GM12878 (cell line): ENCODE results near the gene NUDCD2. TPM values are rescaled to one million over a fixed set of nuclear protein-coding genes. Genes with fewer than 3 reads are reported as not detected.

Experiments used
- BMI1 ChIP-seq: fragments of 450-650 bp; IDR thresholded peaks from 2 replicates; pipeline ENCODE4 v1.6.1; 2016; ENCODE audit warnings: mild to moderate bottlenecking, moderate library complexity, borderline replicate concordance
- DPF2 ChIP-seq: fragments of 450-650 bp; IDR thresholded peaks from 2 replicates; pipeline ENCODE4 v1.6.1; 2017; ENCODE audit warnings: mild to moderate bottlenecking
- EP300 ChIP-seq, 2 experiments: fragments of 150-350 bp in 1 of 2; IDR thresholded peaks; 2 replicates each; pipeline ENCODE4 v1.6.1; 2011 to 2012; ENCODE audit warnings: low read depth in 2 of 2, low read length in 2 of 2, borderline replicate concordance in 1 of 2, improper control_type of control experiment in 1 of 2, inconsistent platforms in 1 of 2; ENCODE audit not compliant: control insufficient read depth in 1 of 2
- ETV6 ChIP-seq, 2 experiments: fragments of 450-650 bp in 1 of 2; IDR thresholded peaks in 1 of 2; conservative IDR thresholded peaks in 1 of 2; 2 replicates each; pipeline ENCODE4 v1.6.1; 2014; ENCODE audit warnings: antibody characterized with exemption in 1 of 2, borderline replicate concordance in 1 of 2, low read depth in 1 of 2, mild to moderate bottlenecking in 1 of 2, moderate library complexity in 1 of 2
- HCFC1 ChIP-seq: fragments of 150-350 bp; IDR thresholded peaks from 2 replicates; pipeline ENCODE4 v1.6.1; 2014; ENCODE audit warnings: low read length
- JUNB ChIP-seq: IDR thresholded peaks from 2 replicates; pipeline ENCODE4 v1.6.1; 2016; ENCODE audit warnings: antibody characterized with exemption, mild to moderate bottlenecking
- LARP7 ChIP-seq: fragments of 450-650 bp; IDR thresholded peaks from 2 replicates; pipeline ENCODE4 v1.6.1; 2017; ENCODE audit warnings: mild to moderate bottlenecking
- NR2C2 ChIP-seq: IDR thresholded peaks from 2 replicates; pipeline ENCODE4 v1.6.1; 2011; ENCODE audit warnings: borderline replicate concordance, low read depth; ENCODE audit not compliant: control insufficient read depth, insufficient read length
- NRF1 ChIP-seq: conservative IDR thresholded peaks from 2 replicates; pipeline ENCODE4 v1.6.1; 2011; ENCODE audit warnings: mild to moderate bottlenecking, low read depth, low read length, improper control_type of control experiment
- PAX8 ChIP-seq: fragments of 450-650 bp; IDR thresholded peaks from 2 replicates; pipeline ENCODE4 v1.6.1; 2017; ENCODE audit warnings: mild to moderate bottlenecking, moderate library complexity
- POLR2AphosphoS2 ChIP-seq: IDR thresholded peaks from 2 replicates; pipeline ENCODE4 v1.6.1; 2011; ENCODE audit warnings: low read depth, mild to moderate bottlenecking, low read length, improper control_type of control experiment, moderate library complexity
- RAD21 ChIP-seq: IDR thresholded peaks from 2 replicates; pipeline ENCODE4 v1.6.1; 2011; ENCODE audit warnings: mild to moderate bottlenecking, low read depth, low read length, moderate library complexity; ENCODE audit not compliant: insufficient read depth
- RB1 ChIP-seq: fragments of 450-650 bp; formaldehyde crosslinking; IDR thresholded peaks from 2 replicates; pipeline ENCODE4 v1.6.1; 2017; ENCODE audit warnings: mild to moderate bottlenecking, borderline replicate concordance
- RBBP5 ChIP-seq: fragments of 200-600 bp; sonication (generic); conservative IDR thresholded peaks from 2 replicates; pipeline ENCODE4 v1.6.1; 2016
- SIX5 ChIP-seq: IDR thresholded peaks from 2 replicates; pipeline ENCODE4 v1.6.1; 2011; ENCODE audit warnings: mild to moderate bottlenecking, low read depth, low read length, moderate library complexity; ENCODE audit not compliant: severe bottlenecking
- SMARCA5 ChIP-seq: fragments of 450-650 bp; IDR thresholded peaks from 2 replicates; pipeline ENCODE4 v1.6.1; 2017; ENCODE audit warnings: mild to moderate bottlenecking
- SP1 ChIP-seq: IDR thresholded peaks from one replicate; pipeline ENCODE4 v1.6.1; 2011; ENCODE audit warnings: low read depth, low read length
- TAF1 ChIP-seq: IDR thresholded peaks from 2 replicates; pipeline ENCODE4 v1.6.1; 2011; ENCODE audit warnings: mild to moderate bottlenecking, low read depth, low read length, borderline replicate concordance
- TBL1XR1 ChIP-seq: IDR thresholded peaks from 2 replicates; pipeline ENCODE4 v1.6.1; 2012; ENCODE audit warnings: low read depth, low read length, improper control_type of control experiment
- TCF7 ChIP-seq: IDR thresholded peaks from 2 replicates; pipeline ENCODE4 v1.6.1; 2014; ENCODE audit warnings: antibody characterized with exemption, borderline replicate concordance
- WRNIP1 ChIP-seq: IDR thresholded peaks from 2 replicates; pipeline ENCODE4 v1.6.1; 2011; ENCODE audit warnings: low read depth, low read length, improper control_type of control experiment, borderline replicate concordance
- ZNF207 ChIP-seq: fragments of 450-650 bp; IDR thresholded peaks from 2 replicates; pipeline ENCODE4 v1.6.1; 2014; ENCODE audit warnings: antibody characterized with exemption, mild to moderate bottlenecking, borderline replicate concordance
- ZNF622 ChIP-seq: fragments of 450-650 bp; IDR thresholded peaks from 2 replicates; pipeline ENCODE4 v1.6.1; 2017; ENCODE audit warnings: mild to moderate bottlenecking, inconsistent platforms
- ZZZ3 ChIP-seq: IDR thresholded peaks from 2 replicates; pipeline ENCODE4 v1.6.1; 2011; ENCODE audit warnings: low read depth; ENCODE audit not compliant: control insufficient read depth, insufficient read length
- polyA plus RNA-seq, 11 experiments: library from polyadenylated mRNA; depleted of rRNA in 4 of 11; unstranded in 6 of 11; stranded (reverse) in 5 of 11; fragments of >200 nt; fragmentation: Nextera tagmentation in 4 of 11; fragmentation: Illumina TruSeq in 1 of 11; extraction: Ambion mirVana in 4 of 11; extraction: Trizol in 1 of 11; gene quantifications; 1 replicate in 1 of 11; 2 replicates in 10 of 11; pipeline versions ENCODE4 v1.2.1 to v1.2.3, GENCODE V29; 2011 to 2016; ENCODE audit warnings: inconsistent platforms in 2 of 11, missing spikeins in 2 of 11, low read depth in 1 of 11
- total RNA-seq, 4 experiments: library from RNA; depleted of rRNA in 3 of 4; stranded (reverse); fragments of >200 nt in 3 of 4; fragmentation: Illumina TruSeq in 1 of 4; extraction: Trizol in 1 of 4; gene quantifications; 2 replicates each; pipeline versions ENCODE4 v1.2.1 to v1.2.3, GENCODE V29; 2013 to 2021
- TF ChIP-seq, protein P1 (sequence below): fragments of 450-650 bp; conservative IDR thresholded peaks from 2 replicates; pipeline ENCODE4 v1.6.1; 2017; ENCODE audit warnings: mild to moderate bottlenecking, moderate library complexity
- TF ChIP-seq, protein P2 (sequence below): fragments of 450-650 bp; formaldehyde crosslinking; IDR thresholded peaks from 2 replicates; pipeline ENCODE4 v1.4.0; 2022; ENCODE audit warnings: mild to moderate bottlenecking, moderate library complexity

Gene NUDCD2
- total and polyA plus RNA-seq, 10 of the 15 experiments (the other 5 are each of a cell fraction or from before 2014, with no cell fraction given) = 9.1 to 133 (median 24.6) TPM

DNA sequence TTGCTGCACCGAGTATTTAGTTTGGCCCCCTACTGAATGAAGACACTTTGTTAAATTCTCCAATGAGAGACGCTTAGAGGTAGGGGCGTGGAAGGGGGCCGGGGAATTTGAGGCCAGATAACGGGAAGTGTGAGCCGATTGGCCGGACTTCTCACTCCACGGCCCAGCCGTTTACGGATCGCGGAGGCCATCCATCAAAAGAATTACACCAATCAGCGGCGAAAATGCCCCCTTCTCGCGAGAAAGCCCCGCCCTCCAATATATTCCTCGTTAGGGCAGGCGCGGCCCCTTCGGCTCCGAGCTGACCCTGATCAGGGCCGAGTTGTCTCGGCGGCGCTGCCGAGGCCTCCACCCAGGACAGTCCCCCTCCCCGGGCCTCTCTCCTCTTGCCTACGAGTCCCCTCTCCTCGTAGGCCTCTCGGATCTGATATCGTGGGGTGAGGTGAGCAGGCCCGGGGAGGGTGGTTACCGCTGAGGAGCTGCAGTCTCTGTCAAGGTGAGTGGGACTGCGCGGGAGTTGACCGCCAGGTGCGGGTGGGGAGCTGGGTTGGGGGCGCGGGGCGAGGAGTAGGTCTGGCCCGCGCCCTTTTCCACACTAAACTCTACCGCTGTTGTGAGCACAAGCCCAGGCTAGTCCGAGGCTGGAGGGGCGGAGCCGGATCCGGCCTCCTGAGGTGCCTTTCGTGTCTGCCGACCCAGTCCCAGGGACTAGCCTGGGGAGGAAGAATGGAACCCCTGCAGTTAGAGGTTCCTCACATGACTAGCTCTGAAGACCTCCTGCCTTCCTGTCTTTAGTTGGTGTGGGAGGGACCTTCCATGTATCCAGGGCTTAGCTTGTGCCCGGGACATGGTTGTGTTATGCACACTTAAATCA, 22.4 kb downstream of the NUDCD2 start, which contains the start of gene CCNG1 (continued):
- TF ChIP-seq ZNF207 (no peak), RB1 (peak; percentile 32; the same call in 1 of the 2 replicates), RAD21 (no peak), HCFC1 (no peak), SP1 (peak; percentile 95), JUNB (no peak), TCF7 (no peak), NR2C2 (no peak), TAF1 (peak; percentile 91), LARP7 (peak; percentile 80; the same call in 1 of the 2 replicates), POLR2AphosphoS2 (peak; percentile 98), ZNF622 (no peak), ZZZ3 (no peak), BMI1 (no peak), SMARCA5 (peak; percentile 73; the same call in 1 of the 2 replicates), SIX5 (no peak), NRF1 (no peak), RBBP5 (no peak), WRNIP1 (no peak), TBL1XR1 (no peak), ETV6 (conservative IDR thresholded peaks at IDR 0.05 in 1 of 2, IDR thresholded peaks at IDR 0.05 in 1 of 2; ENCODE audit: borderline replicate concordance in 1 of 2, low read depth in 1 of 2) (no peak), DPF2 (peak; percentile 93), EP300 (IDR thresholded peaks at IDR 0.05; ENCODE audit: borderline replicate concordance in 1 of 2, control insufficient read depth in 1 of 2, low read depth in 2 of 2, low read length in 2 of 2) (no peak), PAX8 (no peak)
- TF ChIP-seq, protein P1, sequence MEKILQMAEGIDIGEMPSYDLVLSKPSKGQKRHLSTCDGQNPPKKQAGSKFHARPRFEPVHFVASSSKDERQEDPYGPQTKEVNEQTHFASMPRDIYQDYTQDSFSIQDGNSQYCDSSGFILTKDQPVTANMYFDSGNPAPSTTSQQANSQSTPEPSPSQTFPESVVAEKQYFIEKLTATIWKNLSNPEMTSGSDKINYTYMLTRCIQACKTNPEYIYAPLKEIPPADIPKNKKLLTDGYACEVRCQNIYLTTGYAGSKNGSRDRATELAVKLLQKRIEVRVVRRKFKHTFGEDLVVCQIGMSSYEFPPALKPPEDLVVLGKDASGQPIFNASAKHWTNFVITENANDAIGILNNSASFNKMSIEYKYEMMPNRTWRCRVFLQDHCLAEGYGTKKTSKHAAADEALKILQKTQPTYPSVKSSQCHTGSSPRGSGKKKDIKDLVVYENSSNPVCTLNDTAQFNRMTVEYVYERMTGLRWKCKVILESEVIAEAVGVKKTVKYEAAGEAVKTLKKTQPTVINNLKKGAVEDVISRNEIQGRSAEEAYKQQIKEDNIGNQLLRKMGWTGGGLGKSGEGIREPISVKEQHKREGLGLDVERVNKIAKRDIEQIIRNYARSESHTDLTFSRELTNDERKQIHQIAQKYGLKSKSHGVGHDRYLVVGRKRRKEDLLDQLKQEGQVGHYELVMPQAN = peak; percentile 82
- TF ChIP-seq, protein P2, sequence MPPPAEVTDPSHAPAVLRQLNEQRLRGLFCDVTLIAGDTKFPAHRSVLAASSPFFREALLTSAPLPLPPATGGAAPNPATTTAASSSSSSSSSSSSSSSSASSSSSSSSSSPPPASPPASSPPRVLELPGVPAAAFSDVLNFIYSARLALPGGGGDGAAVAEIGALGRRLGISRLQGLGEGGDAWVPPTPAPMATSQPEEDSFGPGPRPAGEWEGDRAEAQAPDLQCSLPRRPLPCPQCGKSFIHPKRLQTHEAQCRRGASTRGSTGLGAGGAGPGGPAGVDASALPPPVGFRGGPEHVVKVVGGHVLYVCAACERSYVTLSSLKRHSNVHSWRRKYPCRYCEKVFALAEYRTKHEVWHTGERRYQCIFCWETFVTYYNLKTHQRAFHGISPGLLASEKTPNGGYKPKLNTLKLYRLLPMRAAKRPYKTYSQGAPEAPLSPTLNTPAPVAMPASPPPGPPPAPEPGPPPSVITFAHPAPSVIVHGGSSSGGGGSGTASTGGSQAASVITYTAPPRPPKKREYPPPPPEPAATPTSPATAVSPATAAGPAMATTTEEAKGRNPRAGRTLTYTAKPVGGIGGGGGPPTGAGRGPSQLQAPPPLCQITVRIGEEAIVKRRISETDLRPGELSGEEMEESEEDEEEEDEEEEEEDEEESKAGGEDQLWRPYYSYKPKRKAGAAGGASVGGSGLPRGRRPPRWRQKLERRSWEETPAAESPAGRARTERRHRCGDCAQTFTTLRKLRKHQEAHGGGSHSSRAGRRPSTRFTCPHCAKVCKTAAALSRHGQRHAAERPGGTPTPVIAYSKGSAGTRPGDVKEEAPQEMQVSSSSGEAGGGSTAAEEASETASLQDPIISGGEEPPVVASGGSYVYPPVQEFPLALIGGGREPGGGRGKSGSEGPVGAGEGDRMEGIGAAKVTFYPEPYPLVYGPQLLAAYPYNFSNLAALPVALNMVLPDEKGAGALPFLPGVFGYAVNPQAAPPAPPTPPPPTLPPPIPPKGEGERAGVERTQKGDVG (CRISPR knock-in tag) = no peak
